Left colon (tissue), 2 donors: ENCODE data around the gene MAP3K3. TPM values are rescaled to one million over a fixed set of nuclear protein-coding genes. Genes with fewer than 3 reads are reported as not detected.

ENCODE experiments used
- ATAC-seq: fragments of 200-7000 bp; cut with Tn5 transposase; one replicate; pipeline ENCODE4 v1.9.1; 2020; ENCODE audit warnings: mild to moderate bottlenecking, moderate library complexity
- DNase-seq, 2 donors: peaks; one replicate each; pipeline ENCODE4 v3.0.0-alpha.2; 2020
- intact Hi-C, 2 donors: fragments of 100-400 bp; cut with DNase I in 1 of 2; cut with micrococcal nuclease in 1 of 2; formaldehyde crosslinking; loops; one replicate each; pipeline versions ENCODE4 v1.11.2 to v1.14.0; 2022; cut with DNase I, micrococcal nuclease
- total RNA-seq, 2 donors: library from RNA; stranded (reverse); fragmentation: NEBNext Ultra II Directional; extraction: Animal tissue kit (Norgen Biotek cat#: 25700); gene quantifications; one replicate each; pipeline ENCODE4 v1.2.1, GENCODE V29; 2021
- donor health status: DM: no; HTN: no; CAD: no.
- donor health status: DM: yes; HTN: yes; CAD: no.

Gene MAP3K3
- total RNA-seq, 2 donors from 2014 or later, result 12.8 to 16.1 TPM

- ATAC-seq (no peak), DNase-seq (no peak)
- intact Hi-C loops, result no loop called here
These were observed 60.8 kb downstream of the MAP3K3 start for GRCh38 chr17:63682981-63683380.

GRCh38 chr17:63685041-63685440, 62.8 kb downstream of the MAP3K3 start:
- DNase-seq, result no peak
- intact Hi-C loops, result no loop called here
- peak; percentile 55 for ATAC-seq

- DNase-seq, result no peak
- ATAC-seq, result no peak
- intact Hi-C loops, result no loop called here
These were observed 63.4 kb downstream of the MAP3K3 start for GRCh38 chr17:63685578-63685977.

GRCh38 chr17:63686138-63686685, 64.0 kb downstream of the MAP3K3 start:
- no peak for DNase-seq
- intact Hi-C loops, result no loop called here
- no peak for ATAC-seq

GRCh38 chr17:63688396-63689020, 66.3 kb downstream of the MAP3K3 start:
- ATAC-seq (peak; percentile 26), DNase-seq (no peak)
- intact Hi-C loops, result no loop called here

- intact Hi-C loops, result no loop called here
- DNase-seq (no peak), ATAC-seq (no peak)
These were observed 67.3 kb downstream of the MAP3K3 start for GRCh38 chr17:63689479-63689878.

GRCh38 chr17:63692195-63692816, 70.1 kb downstream of the MAP3K3 start:
- intact Hi-C loops, result no loop called here
- ATAC-seq (no peak), DNase-seq (no peak)

GRCh38 chr17:63693411-63694113, 71.3 kb downstream of the MAP3K3 start:
- no peak for ATAC-seq
- intact Hi-C loops, result no loop called here
- DNase-seq, result no peak

- DNase-seq (no peak), ATAC-seq (no peak)
- intact Hi-C loops, result no loop called here
These were observed 72.2 kb downstream of the MAP3K3 start for GRCh38 chr17:63694229-63694949.

GRCh38 chr17:63694950-63695773, 72.9 kb downstream of the MAP3K3 start:
- intact Hi-C loops, result no loop called here
- ATAC-seq (no peak), DNase-seq (no peak)

- intact Hi-C loops, result no loop called here
- ATAC-seq, result no peak
- DNase-seq, result no peak
These were observed 73.7 kb downstream of the MAP3K3 start for GRCh38 chr17:63695889-63696288.

GRCh38 chr17:63696381-63696961, 74.3 kb downstream of the MAP3K3 start:
- ATAC-seq (peak; percentile 12), DNase-seq (peak in 1 of 2 donors; percentile 31)
- intact Hi-C loops, result no loop called here

- peak; percentile 69 for ATAC-seq
- intact Hi-C loops, result no loop called here
- DNase-seq, result peak; percentile 70 to 84
These were observed 75.4 kb downstream of the MAP3K3 start for GRCh38 chr17:63697341-63698286.

GRCh38 chr17:63698381-63698885, 76.2 kb downstream of the MAP3K3 start:
- ATAC-seq (peak; percentile 15), DNase-seq (peak in 1 of 2 donors; percentile 36)
- intact Hi-C loops, result no loop called here

- ATAC-seq (peak; percentile 36), DNase-seq (peak in 1 of 2 donors; percentile 73)
- intact Hi-C loops, result no loop called here
These were observed 76.8 kb downstream of the MAP3K3 start for GRCh38 chr17:63698886-63699637.
